GM06990 (cell line): ENCODE results near the gene DDAH1.

Experiments used
- DNase-seq: peaks from one replicate; pipeline ENCODE4 v3.0.0-alpha.2; 2011; ENCODE audit not compliant: insufficient read length; ENCODE audit errors: extremely low read depth
- H3K27me3 ChIP-seq: replicated peaks from 2 replicates; pipeline ENCODE4 v1.6.0; 2011; ENCODE audit warnings: low read length; ENCODE audit not compliant: control insufficient read depth, insufficient read depth
- H3K36me3 ChIP-seq: 2 replicates; pipeline ENCODE4 v1.5.1; 2011; ENCODE audit warnings: low read length; ENCODE audit not compliant: control insufficient read depth, insufficient read depth
- H3K4me3 ChIP-seq: replicated peaks from 2 replicates; pipeline ENCODE4 v1.5.1; 2011; ENCODE audit warnings: low read depth, mild to moderate bottlenecking, control low read depth, low read length
- CTCF ChIP-seq: IDR thresholded peaks from 2 replicates; pipeline ENCODE4 v1.5.1; 2011; ENCODE audit warnings: low read length, control low read depth, mild to moderate bottlenecking, inconsistent platforms; ENCODE audit not compliant: insufficient read depth, poor library complexity, severe bottlenecking

The DDAH1 gene

GRCh38 chr1:85462931-85463649, 1.9 kb downstream of the DDAH1 start:
- Histone ChIP-seq H3K4me3 (no peak overlapping the region), H3K36me3 (no peaks in the 10 kb centered on the region), H3K27me3 (no peaks in the 10 kb centered on the region; the same call in 1 of the 2 replicates)
- no peak for DNase-seq
- TF ChIP-seq CTCF: no peak

DNA sequence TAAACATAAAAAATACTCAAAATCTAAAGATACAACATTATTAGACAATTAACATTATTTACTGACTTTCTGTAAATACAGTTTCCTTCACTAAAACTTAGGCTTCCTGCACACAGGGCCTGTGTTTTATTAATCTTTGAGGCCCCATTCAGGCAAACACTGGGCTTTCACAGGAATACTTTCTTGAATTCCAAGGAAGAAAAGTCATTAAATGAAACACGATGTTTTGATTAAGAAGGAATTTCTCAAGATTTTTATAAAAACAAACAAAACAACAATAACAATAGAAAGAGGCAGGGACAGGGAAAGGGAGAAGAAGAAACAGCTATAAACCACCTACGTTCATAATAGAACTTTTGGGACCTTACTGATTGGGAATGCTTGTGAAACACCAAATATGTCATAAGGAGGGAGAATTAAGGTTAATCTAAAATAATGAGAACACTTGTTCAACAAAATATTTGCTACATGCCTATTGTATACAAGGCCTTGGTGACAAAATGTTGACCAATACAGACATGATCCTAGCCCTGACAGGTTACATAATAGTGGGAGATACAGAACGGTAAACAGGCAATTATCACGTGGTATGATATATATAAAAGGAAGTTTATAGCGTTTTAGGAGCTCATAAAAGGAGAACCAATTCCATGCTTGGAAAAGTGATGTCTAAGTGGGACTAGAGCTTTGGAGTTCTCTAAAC, 3.6 kb downstream of the DDAH1 start:
- no peaks in the 10 kb centered on the region for H3K36me3 ChIP-seq
- DNase-seq: no peak
- H3K4me3 ChIP-seq: no peak overlapping the region
- no peaks in the 10 kb centered on the region; the same call in 1 of the 2 replicates for H3K27me3 ChIP-seq
- no peak for TF ChIP-seq CTCF

- Histone ChIP-seq H3K36me3 (no peaks in the 10 kb centered on the region), H3K4me3 (no peak overlapping the region), H3K27me3 (no peaks in the 10 kb centered on the region; the same call in 1 of the 2 replicates)
- TF ChIP-seq CTCF: no peak
- no peak for DNase-seq
Measured at GRCh38 chr1:85460555-85461088, 4.3 kb downstream of the DDAH1 start.

GRCh38 chr1:85459290-85459689, 5.7 kb downstream of the DDAH1 start:
- Histone ChIP-seq H3K4me3 (no peak overlapping the region), H3K27me3 (no peaks in the 10 kb centered on the region; the same call in 1 of the 2 replicates), H3K36me3 (no peaks in the 10 kb centered on the region)
- TF ChIP-seq CTCF: no peak
- no peak for DNase-seq

DNA sequence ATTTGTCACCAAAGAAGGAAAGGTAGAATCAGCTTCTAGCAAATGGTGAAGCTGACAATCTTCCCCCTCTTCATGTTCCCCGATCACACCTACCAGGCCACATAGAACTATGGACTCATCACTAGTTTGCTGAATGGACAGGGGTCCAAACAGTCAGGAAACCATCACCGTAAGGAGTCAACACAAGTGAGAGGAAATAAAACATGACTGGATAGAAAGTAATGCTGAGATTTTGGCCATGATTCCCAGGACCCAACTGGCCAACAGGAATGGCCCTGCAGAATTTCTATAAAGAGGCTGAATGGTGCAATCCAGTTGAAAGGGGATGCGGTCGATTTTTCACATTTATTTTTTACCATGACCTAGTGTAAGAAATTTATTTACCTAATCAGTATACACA, 10.7 kb downstream of the DDAH1 start:
- Histone ChIP-seq H3K36me3 (no peaks in the 10 kb centered on the region), H3K4me3 (no peak overlapping the region), H3K27me3 (no peaks in the 10 kb centered on the region)
- TF ChIP-seq CTCF: no peak
- no peak for DNase-seq
